Measurements from ENCODE around the gene TIAM1.

DNA sequence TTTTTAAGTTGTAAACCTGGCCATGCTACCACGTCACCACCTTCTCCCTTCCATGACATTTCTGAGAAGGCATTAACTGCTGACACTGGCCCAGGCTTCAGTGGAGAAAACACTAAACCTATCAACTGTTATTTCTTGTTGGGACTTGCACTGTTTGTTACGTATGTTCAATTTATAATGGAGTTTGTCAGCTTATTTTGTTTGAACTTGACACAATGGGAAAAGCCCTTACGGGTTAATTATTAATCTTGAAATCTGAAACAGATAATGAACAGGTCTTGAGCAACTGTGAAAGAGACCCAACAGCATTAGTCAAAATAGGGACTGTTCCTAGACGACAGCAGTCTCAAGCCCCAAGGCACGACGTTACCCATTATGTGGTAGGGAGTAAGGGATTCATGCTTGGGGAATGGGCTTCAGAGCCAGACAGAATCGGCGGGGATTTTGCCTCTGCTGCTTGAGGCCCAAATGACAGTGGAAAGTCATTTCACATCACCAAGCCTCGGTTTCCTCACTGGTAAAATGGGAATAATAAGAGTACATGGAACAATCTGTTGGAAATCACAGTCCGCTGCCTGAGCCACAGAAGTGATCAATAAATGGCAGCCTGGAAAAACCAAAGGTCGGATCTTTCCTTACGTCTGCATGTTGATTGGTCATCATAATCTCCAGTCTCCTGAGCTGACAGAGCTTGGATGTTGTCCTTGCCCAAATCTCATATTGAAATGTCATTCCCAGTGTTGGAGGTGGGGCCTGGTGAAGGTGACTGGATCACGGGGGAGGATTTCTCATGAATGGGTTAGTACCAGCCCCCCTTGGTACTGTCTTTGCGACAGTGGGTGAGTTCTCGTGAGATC lies 44.5 kb downstream of the TIAM1 start:
- TF ChIP-seq, protein P1, sequence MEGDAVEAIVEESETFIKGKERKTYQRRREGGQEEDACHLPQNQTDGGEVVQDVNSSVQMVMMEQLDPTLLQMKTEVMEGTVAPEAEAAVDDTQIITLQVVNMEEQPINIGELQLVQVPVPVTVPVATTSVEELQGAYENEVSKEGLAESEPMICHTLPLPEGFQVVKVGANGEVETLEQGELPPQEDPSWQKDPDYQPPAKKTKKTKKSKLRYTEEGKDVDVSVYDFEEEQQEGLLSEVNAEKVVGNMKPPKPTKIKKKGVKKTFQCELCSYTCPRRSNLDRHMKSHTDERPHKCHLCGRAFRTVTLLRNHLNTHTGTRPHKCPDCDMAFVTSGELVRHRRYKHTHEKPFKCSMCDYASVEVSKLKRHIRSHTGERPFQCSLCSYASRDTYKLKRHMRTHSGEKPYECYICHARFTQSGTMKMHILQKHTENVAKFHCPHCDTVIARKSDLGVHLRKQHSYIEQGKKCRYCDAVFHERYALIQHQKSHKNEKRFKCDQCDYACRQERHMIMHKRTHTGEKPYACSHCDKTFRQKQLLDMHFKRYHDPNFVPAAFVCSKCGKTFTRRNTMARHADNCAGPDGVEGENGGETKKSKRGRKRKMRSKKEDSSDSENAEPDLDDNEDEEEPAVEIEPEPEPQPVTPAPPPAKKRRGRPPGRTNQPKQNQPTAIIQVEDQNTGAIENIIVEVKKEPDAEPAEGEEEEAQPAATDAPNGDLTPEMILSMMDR (conservative IDR thresholded peaks at IDR 0.05): no peak
- TF ChIP-seq ZFX (IDR thresholded peaks at IDR 0.05): no peak
